HUDEP-2 (cell line): ENCODE measurements around the gene PDSS2.
"Not testable (repeated sequence)": the region's sequence is repeated elsewhere in the genome, so short reads cannot be mapped to it uniquely, and the experiment has no call there.

Experiments
- DNase-seq, 76 experiments: peaks; one replicate each; lab custom pipeline; 2025; ENCODE audit not compliant: unreplicated experiment in 76 of 76; lab: John Stamatoyannopoulos, UW

Gene PDSS2

GRCh38 chr6:107475826-107476225 is 16.5 kb upstream of the PDSS2 start:
- not testable (repeated sequence) for DNase-seq

DNA sequence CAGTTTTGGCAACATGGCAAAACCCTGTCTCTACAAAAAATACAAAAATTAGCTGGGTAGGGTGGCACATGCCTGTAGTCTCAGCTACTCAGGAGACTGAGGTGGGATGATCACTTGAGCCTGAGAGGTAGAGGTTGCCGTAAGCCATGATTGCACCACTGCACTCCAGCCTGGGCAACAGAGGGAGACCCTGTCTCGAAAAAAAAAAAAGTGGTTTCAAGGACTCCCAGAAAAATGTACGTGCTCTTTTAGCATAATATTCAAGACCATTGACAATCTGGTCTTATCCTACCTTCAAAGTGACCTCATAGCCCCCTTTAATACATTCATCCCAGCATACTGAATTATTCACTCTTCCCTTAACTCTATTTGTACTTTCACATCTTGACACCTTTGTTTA is 16.0 kb upstream of the PDSS2 start:
- not testable (repeated sequence) for DNase-seq

DNA sequence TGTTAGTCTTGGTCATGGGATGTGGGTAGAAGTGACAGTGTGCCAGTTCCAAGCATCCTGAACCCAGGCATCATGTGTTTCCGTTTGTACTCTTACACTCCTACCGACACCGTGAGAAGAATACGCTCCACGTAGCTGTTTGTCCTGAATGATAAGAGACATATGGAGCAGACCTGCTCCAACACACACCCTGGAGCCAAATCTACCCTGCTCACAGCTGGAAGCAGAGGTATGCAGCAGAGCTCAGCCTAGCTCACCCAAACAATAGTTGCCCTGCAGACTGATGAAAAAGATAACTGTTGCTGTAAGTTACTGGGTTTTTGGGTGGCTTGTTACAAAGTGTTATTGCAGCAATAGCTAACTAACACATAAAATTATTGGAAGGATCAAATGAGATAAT is 14.3 kb upstream of the PDSS2 start:
- DNase-seq = no peak

- DNase-seq = no peak
These were observed 11.0 kb upstream of the PDSS2 start for GRCh38 chr6:107470364-107470763.

DNA sequence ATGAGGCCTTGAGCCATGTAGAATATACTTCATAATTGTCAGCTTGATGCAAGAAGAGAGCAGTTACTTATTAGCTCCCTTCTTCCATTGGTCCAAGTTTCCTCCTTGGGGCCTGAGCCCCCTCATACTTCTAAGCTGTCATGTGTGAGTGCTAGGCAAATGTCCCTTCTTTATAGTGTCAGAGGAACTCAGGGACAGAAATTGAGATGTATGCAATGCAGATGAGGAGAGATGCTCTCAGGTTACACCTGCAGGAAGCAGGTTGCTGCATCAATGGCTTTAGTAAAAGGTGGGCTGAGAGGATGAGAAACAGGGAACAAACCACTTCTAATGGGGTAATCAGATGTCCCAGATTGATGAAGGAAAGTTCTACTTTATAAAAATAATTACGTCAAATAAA is 6.7 kb upstream of the PDSS2 start:
- no peak for DNase-seq

- peak in 2 of 76 experiments; percentile 53 to 72 for DNase-seq
These were observed 793 bp upstream of the PDSS2 start for GRCh38 chr6:107460083-107460631.

- peak in 18 of 76 experiments; percentile 11 to 89 (median 48) for DNase-seq
These were observed 587 bp downstream of the PDSS2 start for GRCh38 chr6:107458672-107459282.

- no peak for DNase-seq
These were observed 10.6 kb downstream of the PDSS2 start for GRCh38 chr6:107448776-107449175.

DNA sequence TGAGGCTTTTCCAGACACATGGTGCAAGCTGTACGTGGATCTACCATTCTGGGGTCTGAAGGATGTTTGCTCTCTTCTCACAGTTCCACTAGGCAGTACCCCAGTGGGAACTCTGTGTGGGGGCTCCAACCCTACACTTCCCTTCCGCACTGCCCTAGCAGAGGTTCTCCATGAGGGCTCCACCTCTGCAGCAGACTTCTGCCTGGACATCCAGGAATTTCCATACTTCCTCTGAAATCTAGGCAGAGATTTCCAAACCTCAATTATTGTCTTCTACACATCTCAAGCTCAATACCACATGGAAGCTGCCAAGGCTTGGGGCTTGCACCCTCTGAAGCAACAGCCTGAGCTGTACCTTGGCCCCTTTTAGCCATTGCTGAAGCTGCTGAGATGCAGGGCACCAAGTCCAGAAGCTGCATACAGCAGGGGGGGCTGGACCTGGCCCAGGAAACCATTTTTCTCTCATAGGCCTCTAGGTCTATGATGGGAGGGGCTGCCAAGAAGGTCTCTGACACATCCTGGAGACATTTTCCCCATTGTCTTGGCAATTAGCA is 11.6 kb downstream of the PDSS2 start:
- DNase-seq = no peak

- no peak for DNase-seq
These were observed 15.1 kb downstream of the PDSS2 start for GRCh38 chr6:107444277-107444676.

DNA sequence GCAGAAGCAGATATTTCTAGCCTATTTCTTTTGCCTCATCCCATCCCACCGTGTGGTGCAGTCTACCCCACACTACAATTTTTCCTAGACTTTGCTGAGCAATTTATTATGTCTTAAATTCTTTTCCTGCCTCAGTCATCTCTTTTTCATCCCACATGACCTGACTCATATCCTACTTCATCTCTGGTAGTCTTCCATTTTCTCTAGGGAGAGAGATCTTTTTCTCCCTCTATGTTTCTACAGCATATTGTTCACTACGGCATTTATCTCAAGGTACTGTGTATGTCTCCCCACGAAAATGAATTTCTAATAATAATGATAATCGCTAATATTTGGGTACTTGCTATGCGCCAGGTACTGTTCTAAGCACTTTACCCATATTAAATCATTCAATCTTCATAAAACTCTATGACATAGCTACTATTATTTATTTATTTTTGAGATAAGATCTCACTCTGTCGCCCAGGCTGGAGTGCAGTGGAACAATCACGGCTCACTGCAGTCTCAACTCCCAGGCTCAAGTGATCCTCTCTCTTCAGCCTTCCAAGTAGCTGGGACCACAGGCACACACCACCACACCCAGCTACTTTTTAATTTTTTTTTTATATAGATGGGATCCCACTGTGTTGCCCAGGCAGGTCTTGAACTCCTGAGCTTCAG is 15.6 kb downstream of the PDSS2 start:
- no peak for DNase-seq

GRCh38 chr6:107442938-107443607 is 16.3 kb downstream of the PDSS2 start:
- no peak for DNase-seq

DNA sequence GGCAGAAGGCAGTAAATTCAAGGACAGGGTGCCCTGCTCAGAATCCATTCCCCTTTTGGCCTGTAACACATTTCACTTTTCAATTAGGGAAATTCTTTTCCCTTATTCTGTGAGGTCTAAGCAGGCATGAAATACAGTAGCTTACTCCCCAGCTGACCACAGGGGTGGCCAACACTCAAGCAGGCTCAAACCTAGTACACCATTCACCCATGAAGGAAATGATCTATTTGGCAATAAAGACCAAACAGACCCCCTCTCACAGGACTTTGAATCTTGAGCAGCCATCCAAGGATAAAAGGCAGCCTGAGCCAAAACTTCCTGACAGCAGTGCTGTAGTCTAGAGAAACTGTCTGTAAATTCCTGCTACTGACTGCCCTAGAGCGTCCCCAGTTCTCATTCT is 17.7 kb downstream of the PDSS2 start:
- DNase-seq = no peak

DNA sequence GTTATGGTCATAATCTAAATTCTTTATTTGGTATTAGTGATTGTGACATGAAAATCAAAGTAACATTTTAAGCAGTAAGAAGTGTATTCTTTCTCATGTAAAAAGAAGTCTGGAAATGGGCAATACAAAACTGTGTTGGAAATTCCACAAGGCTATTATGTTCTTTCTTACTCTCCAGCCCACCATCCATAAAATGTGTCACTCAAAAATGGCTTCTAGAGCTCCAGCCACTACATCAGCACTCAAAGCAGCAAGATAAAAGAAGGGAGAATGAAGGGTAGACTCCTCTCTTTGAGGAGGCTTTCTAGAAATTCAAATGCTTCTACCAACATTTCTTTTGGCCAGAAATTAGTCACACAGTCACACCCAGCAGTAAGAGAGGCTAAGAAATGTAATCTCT is 18.4 kb downstream of the PDSS2 start:
- no peak for DNase-seq

- DNase-seq = no peak
These were observed 20.0 kb downstream of the PDSS2 start for GRCh38 chr6:107439406-107439805.

GRCh38 chr6:107437691-107438090 is 21.7 kb downstream of the PDSS2 start:
- no peak for DNase-seq

DNA sequence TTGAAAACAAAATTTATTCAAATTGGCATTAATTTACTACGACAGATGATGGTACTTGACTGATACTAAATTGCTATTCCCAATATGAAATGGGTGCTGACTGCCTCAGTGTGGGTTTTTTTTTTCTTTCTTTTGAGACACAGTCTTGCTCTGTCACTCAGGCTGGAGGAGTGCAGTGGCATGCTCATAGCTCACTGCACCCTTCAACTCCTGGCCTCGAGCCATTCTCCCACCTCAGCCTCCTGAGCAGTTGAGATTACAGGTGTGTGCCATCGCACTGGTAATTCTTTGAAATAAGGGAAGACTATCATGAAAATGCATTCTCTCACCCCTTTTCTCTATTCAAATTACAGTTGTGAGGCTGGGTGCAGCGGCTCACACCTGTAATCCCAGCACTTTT is 22.5 kb downstream of the PDSS2 start:
- DNase-seq = no peak

DNA sequence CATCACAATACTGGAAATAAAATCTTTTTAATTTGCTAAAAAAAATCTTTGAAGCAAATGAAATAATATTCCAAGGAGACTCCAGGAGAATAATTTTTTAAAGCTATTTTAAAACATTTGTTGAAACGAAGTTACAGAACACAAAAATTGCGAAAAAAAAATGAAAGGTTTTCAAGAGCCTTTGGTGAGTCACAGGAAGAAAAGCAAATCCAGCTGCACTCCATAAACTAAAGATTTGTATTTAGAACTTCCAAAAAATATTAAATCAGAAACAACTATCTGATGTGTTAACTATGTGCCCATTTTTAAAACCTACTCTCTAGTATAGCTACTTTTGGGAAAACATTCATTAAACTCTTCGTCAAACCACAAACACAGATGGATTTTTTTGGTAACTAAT is 23.6 kb downstream of the PDSS2 start:
- no peak for DNase-seq

- no peak for DNase-seq
These were observed 24.6 kb downstream of the PDSS2 start for GRCh38 chr6:107434812-107435211.

DNA sequence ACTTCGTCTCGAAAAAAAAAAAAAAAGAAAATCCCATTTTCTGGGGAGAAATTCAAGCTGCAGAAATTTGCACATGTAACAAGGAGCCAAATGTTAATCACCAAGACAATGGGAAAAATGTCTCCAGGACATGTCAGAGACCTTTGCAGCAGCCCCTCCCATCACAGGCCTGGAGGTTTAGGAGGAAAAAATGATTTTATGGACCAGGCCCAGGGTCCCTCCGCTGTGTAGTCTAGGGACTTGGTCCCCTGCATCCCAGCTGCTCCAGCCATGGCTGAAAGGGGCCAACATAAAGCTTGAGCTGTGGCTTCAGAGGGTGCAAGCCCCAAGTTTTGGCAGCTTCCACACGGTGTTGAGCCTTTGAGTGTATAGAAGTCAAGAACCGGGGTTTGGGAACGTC is 33.4 kb downstream of the PDSS2 start:
- DNase-seq = not testable (repeated sequence)

GRCh38 chr6:107423474-107423990 is 35.8 kb downstream of the PDSS2 start:
- DNase-seq = no peak
